Panc1 (cell line): ENCODE measurements around the gene BMX. TPM values are rescaled to one million over a fixed set of nuclear protein-coding genes. Genes with fewer than 3 reads are reported as not detected.
A peak's percentile ranks its signal among the peaks of the same experiment; 100 is the strongest.

Experiments
- ATAC-seq: fragments of 200-7000 bp; cut with Tn5 transposase; 2 replicates; pipeline ENCODE4 v1.9.1; 2020; ENCODE audit warnings: mild to moderate bottlenecking, moderate library complexity
- BruUV-seq: library from RNA; stranded (reverse); fragments of 400-500 nt; replicated peaks from 2 replicates; lab custom pipeline; 2021; lab: Mats Ljungman, UMichigan
- CTCF ChIA-PET: fragments of 300-600 bp; sonication (Branson Sonifier 250); formaldehyde crosslinking; loops from one replicate; lab custom pipeline; 2022; ENCODE audit warnings: antibody characterized with exemption; lab: Charles Lee
- POLR2A ChIA-PET: fragments of 300-600 bp; sonication (Branson Sonifier 250); formaldehyde crosslinking; loops from one replicate; lab custom pipeline; 2022; ENCODE audit warnings: antibody characterized with exemption; lab: Charles Lee
- DNase-seq: peaks from one replicate; pipeline ENCODE4 v3.0.0-alpha.2; 2010; ENCODE audit warnings: low read depth, low spot score
- H3K27ac ChIP-seq: 2 replicates; pipeline ENCODE4 v1.5.1; 2011; ENCODE audit warnings: mild to moderate bottlenecking, low read length, inconsistent platforms
- H3K27me3 ChIP-seq: fragments of 200-500 bp; sonication (Bioruptor generic); 2 replicates; pipeline ENCODE4 v1.6.0; 2014; ENCODE audit warnings: low read length, inconsistent platforms; ENCODE audit not compliant: control insufficient read depth, insufficient read depth
- H3K36me3 ChIP-seq: fragments of 200-500 bp; sonication (Bioruptor generic); 2 replicates; pipeline ENCODE4 v1.5.1; 2014; ENCODE audit warnings: inconsistent platforms, mild to moderate bottlenecking, low read length, moderate library complexity; ENCODE audit not compliant: control insufficient read depth, insufficient read depth
- H3K4me1 ChIP-seq: 2 replicates; pipeline ENCODE4 v1.5.1; 2011; ENCODE audit warnings: inconsistent platforms, mild to moderate bottlenecking, low read length, moderate library complexity; ENCODE audit not compliant: control insufficient read depth, insufficient read depth
- H3K4me3 ChIP-seq, 2 experiments: 2 replicates each; pipeline ENCODE4 v1.5.1; 2011 to 2012; ENCODE audit warnings: low read depth in 2 of 2, low read length in 2 of 2, mild to moderate bottlenecking in 2 of 2, inconsistent platforms in 1 of 2, moderate library complexity in 1 of 2
- H3K9me3 ChIP-seq: fragments of 200-500 bp; sonication (Bioruptor generic); 2 replicates; pipeline ENCODE4 v1.5.1; 2014; ENCODE audit warnings: low read depth, mild to moderate bottlenecking, inconsistent platforms, low read length, moderate library complexity; ENCODE audit not compliant: control insufficient read depth, insufficient read depth
- CTCF ChIP-seq: fragments of 450-650 bp; IDR thresholded peaks from 2 replicates; pipeline ENCODE4 v1.5.1; 2017; ENCODE audit warnings: mild to moderate bottlenecking
- POLR2AphosphoS5 ChIP-seq: IDR thresholded peaks from 2 replicates; pipeline ENCODE4 v1.6.1; 2012; ENCODE audit warnings: mild to moderate bottlenecking, low read depth, low read length, moderate library complexity
- REST ChIP-seq, 2 experiments: IDR thresholded peaks; 2 replicates each; pipeline ENCODE4 v1.6.1; 2011 to 2012; ENCODE audit warnings: low read depth in 2 of 2, control low read depth in 1 of 2, low read length in 1 of 2, mild to moderate bottlenecking in 1 of 2, moderate library complexity in 1 of 2; ENCODE audit not compliant: insufficient read depth in 1 of 2
- SIN3A ChIP-seq: IDR thresholded peaks from 2 replicates; pipeline ENCODE4 v1.6.1; 2012; ENCODE audit warnings: low read depth, mild to moderate bottlenecking, low read length, moderate library complexity, borderline replicate concordance; ENCODE audit not compliant: insufficient read depth
- TCF7L2 ChIP-seq: IDR thresholded peaks from 2 replicates; pipeline ENCODE4 v1.6.1; 2011; ENCODE audit warnings: mild to moderate bottlenecking, low read depth, low read length, inconsistent platforms
- in situ Hi-C: cut with HindIII; loops from 2 replicates; pipeline ENCODE4 v1.10.0; 2016; ENCODE audit warnings: low sequenced_read_pairs, low pct_unique_long_range_greater_than_20kb
- intact Hi-C: fragments of 100-400 bp; cut with micrococcal nuclease; formaldehyde crosslinking; loops from one replicate; pipeline ENCODE4 v1.10.0; 2022; ENCODE audit not compliant: unreplicated experiment
- total RNA-seq: library from RNA; stranded (reverse); gene quantifications from one replicate; pipeline ENCODE4 v1.2.1, GENCODE V29; 2021; ENCODE audit not compliant: unreplicated experiment

Gene BMX
- total RNA-seq, 1 experiment from 2014 or later, result not detected

- no peaks in the 10 kb centered on the region for H3K27me3 ChIP-seq
- intact Hi-C loops (loop anchor here (10.0 kb wide), 1 partner anchor 188 kb away; no protein-coding TSS in a partner anchor), in situ Hi-C loops (no loop called here)
- CTCF ChIA-PET, result no interaction called here
- H3K9me3 ChIP-seq, result no peaks in the 10 kb centered on the region
- H3K27ac ChIP-seq, result no peak overlapping the region
- H3K4me1 ChIP-seq, result no peaks in the 10 kb centered on the region
- H3K4me3 ChIP-seq, result no peak overlapping the region
- no peak for TF ChIP-seq TCF7L2
- TF ChIP-seq POLR2AphosphoS5, result no peak
- no peak for TF ChIP-seq SIN3A
- TF ChIP-seq REST (IDR thresholded peaks at IDR 0.05; ENCODE audit: insufficient read depth in 1 of 2, low read depth in 2 of 2, low read length in 1 of 2), result no peak
- no peak for TF ChIP-seq CTCF
- BruUV-seq, result no TSS peak
- ATAC-seq, result no peak
- no peak for DNase-seq
- H3K36me3 ChIP-seq, result no peaks in the 10 kb centered on the region
- POLR2A ChIA-PET, result no interaction called here
Measured at GRCh38 chrX:15496824-15497223, 3.8 kb upstream of the BMX start.

GRCh38 chrX:15497865-15498264 lies 2.7 kb upstream of the BMX start:
- POLR2A ChIA-PET, result no interaction called here
- no peak for TF ChIP-seq POLR2AphosphoS5
- peak; percentile 71 for TF ChIP-seq CTCF
- TF ChIP-seq SIN3A, result no peak
- Histone ChIP-seq H3K27ac (no peak overlapping the region), H3K36me3 (no peaks in the 10 kb centered on the region), H3K4me1 (no peaks in the 10 kb centered on the region), H3K9me3 (no peaks in the 10 kb centered on the region), H3K27me3 (no peaks in the 10 kb centered on the region), H3K4me3 (no peak overlapping the region)
- in situ Hi-C loops (no loop called here), intact Hi-C loops (loop anchor here (2.0 to 10.0 kb wide), 2 partner anchors 67 to 187 kb away; no protein-coding TSS in a partner anchor)
- BruUV-seq, result no TSS peak
- CTCF ChIA-PET, result interaction anchor here (1.4 kb wide), 1 partner anchor 68 kb away, joined by 3 read pairs; no protein-coding TSS in a partner anchor
- ATAC-seq (no peak), DNase-seq (peak; percentile 24)
